ENCODE data around the gene DEPP1. TPM values are rescaled to one million over a fixed set of nuclear protein-coding genes. Genes with fewer than 3 reads are reported as not detected.

DEPP1 gene
- polyA plus RNA-seq, 1 experiment, result 11.9 TPM

DNA sequence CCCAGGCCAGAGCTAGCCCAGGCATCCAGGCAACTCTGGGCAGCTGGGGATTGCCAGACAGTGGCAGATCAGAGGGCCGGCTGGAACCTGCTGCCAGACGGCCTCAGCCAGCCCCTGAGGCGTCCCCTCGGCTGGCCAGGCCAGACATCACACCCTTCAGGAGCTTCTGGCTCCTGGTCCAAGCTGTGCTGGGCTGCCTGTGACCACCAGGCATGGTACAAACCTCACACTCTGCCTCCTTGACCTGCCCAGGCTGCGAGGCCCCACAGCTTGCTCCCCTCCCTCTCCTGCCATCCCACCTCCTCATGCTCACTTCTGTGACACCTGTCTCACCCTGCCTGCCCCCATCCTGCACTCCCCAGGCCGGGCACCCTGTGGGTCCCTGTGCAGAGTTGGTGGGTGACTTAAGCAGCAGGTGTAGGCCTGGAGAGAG, 5.7 kb downstream of the DEPP1 start:
- DNase-seq (ENCODE audit: low read depth), result no peak
- no peaks in the 10 kb centered on the region for H3K27me3 ChIP-seq (ENCODE audit: control insufficient read depth, insufficient read depth, low read length)
- CTCF ChIA-PET, result interaction anchor here (1.0 to 2.2 kb wide), 2 partner anchors 23 to 40 kb away, joined by 3 to 11 read pairs; no protein-coding TSS in a partner anchor
- H3K4me3 ChIP-seq (ENCODE audit: low read depth, low read length), result no peak overlapping the region
- POLR2A ChIA-PET, result interaction anchor here (0.7 kb wide), 1 partner anchor 123 kb away, joined by 4 read pairs; no protein-coding TSS in a partner anchor
- no peaks in the 10 kb centered on the region; the same call in 1 of the 2 replicates for H3K36me3 ChIP-seq (ENCODE audit: control insufficient read depth, insufficient read depth, low read length)
- TF ChIP-seq, protein P1, sequence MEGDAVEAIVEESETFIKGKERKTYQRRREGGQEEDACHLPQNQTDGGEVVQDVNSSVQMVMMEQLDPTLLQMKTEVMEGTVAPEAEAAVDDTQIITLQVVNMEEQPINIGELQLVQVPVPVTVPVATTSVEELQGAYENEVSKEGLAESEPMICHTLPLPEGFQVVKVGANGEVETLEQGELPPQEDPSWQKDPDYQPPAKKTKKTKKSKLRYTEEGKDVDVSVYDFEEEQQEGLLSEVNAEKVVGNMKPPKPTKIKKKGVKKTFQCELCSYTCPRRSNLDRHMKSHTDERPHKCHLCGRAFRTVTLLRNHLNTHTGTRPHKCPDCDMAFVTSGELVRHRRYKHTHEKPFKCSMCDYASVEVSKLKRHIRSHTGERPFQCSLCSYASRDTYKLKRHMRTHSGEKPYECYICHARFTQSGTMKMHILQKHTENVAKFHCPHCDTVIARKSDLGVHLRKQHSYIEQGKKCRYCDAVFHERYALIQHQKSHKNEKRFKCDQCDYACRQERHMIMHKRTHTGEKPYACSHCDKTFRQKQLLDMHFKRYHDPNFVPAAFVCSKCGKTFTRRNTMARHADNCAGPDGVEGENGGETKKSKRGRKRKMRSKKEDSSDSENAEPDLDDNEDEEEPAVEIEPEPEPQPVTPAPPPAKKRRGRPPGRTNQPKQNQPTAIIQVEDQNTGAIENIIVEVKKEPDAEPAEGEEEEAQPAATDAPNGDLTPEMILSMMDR (IDR thresholded peaks at IDR 0.05; ENCODE audit: insufficient read depth, low read depth, low read length), result no peak

DNA sequence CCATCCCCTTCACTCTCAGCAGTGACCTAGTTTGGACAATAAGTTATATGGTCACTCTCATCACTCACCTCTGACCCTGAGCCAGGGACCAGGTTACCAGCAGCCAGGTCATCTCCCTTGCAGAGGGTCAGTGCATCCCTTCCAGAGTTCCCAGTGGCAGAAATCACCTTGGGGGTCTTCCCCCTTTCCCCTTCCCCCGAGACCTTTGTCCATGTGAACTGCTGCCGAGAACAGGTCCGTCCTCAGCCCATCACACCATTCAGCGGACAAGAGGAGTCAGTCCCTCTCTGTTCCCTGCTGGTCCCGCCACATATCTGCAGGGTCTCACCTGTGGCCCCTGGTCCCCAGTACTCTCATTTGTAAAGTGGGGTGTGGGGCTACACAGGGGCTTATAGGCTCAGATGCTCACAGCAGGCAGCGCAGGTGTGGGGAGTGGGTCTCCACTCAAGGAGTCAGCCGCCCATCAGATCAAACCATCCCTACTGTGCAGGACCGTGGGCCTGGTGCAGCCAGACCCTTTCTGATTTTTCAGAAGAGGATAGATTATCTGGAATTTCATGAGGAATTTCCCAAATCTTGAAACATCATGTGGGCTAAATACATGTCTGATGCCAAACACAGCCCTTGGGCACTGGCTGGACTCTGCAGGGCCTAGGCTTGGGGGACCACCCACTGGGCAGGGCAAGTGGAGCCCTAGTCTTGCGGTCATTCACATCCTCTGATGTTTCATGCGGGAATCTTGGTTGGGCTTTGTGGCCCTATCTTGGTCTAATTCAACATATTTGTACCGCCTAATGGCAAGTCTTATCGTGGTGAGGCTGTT, 6.5 kb downstream of the DEPP1 start:
- Histone ChIP-seq H3K36me3 (ENCODE audit: control insufficient read depth, insufficient read depth, low read length) (no peaks in the 10 kb centered on the region; the same call in 1 of the 2 replicates), H3K27me3 (ENCODE audit: control insufficient read depth, insufficient read depth, low read length) (no peaks in the 10 kb centered on the region), H3K4me3 (ENCODE audit: low read depth, low read length) (no peak overlapping the region)
- DNase-seq (ENCODE audit: low read depth), result no peak
- CTCF ChIA-PET, result interaction anchor here (0.9 kb wide), 1 partner anchor 39 kb away, joined by 4 read pairs; no protein-coding TSS in a partner anchor
- TF ChIP-seq, protein P1 (IDR thresholded peaks at IDR 0.05; ENCODE audit: insufficient read depth, low read depth, low read length), result no peak
- POLR2A ChIA-PET, result interaction anchor here (0.7 kb wide), 1 partner anchor 122 kb away, joined by 4 read pairs; no protein-coding TSS in a partner anchor

DNA sequence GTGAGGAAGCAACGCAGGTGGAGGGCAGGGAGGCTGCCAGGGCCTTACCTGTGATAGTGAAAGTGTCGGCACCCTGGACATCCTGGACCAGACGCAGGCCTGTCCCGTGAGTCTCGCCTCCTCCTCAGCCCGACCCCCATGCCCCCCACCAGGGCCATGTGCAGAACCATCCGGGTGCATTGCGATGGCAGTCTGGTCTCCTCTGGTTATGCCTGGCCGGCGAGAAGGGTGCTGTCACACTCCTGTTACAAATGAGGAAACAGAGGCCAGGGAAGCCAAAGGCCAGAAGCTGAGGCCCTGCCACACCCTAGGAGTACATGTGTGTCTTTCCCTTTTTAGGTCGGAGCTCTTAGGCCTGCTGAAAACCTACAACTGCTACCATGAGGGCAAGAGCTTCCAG, 7.2 kb downstream of the DEPP1 start:
- ChIA-PET CTCF (interaction anchor here (0.9 kb wide), 1 partner anchor 39 kb away, joined by 4 read pairs; no protein-coding TSS in a partner anchor), POLR2A (no interaction called here)
- H3K36me3 ChIP-seq (ENCODE audit: control insufficient read depth, insufficient read depth, low read length), result no peaks in the 10 kb centered on the region; the same call in 1 of the 2 replicates
- TF ChIP-seq, protein P1 (IDR thresholded peaks at IDR 0.05; ENCODE audit: insufficient read depth, low read depth, low read length), result no peak
- no peak for DNase-seq (ENCODE audit: low read depth)
- no peak overlapping the region for H3K4me3 ChIP-seq (ENCODE audit: low read depth, low read length)
- no peaks in the 10 kb centered on the region for H3K27me3 ChIP-seq (ENCODE audit: control insufficient read depth, insufficient read depth, low read length)

DNA sequence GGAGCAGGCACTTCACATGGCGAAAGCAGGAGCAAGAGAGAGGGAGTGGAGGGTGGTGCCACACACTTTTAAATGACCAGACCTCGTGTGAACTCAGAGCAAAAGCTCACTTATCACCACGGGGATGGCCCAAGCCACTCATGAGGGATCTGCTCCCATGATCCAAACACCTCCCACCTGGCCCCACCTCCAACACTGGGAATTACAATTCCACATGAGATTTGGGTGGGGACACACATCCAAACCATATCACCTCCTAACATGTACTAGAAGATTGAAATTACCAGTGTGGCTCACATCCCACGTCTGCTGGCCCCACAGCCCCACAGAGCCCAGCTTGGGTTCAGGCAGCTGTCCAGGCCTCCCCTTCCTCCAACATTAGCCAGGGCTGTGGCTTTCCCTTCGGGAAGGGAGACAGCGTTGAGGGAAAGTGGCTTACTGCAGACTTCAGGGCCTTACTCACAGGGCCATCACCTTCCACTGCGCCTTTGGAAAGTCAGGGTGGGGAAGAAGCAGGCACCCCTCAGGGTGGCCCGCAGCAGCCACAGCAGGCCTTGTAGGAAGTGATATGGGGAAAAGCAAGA, 7.7 kb downstream of the DEPP1 start:
- ChIA-PET CTCF (interaction anchor here (0.9 kb wide), 1 partner anchor 38 kb away, joined by 4 read pairs; no protein-coding TSS in a partner anchor), POLR2A (no interaction called here)
- Histone ChIP-seq H3K27me3 (ENCODE audit: control insufficient read depth, insufficient read depth, low read length) (no peaks in the 10 kb centered on the region), H3K4me3 (ENCODE audit: low read depth, low read length) (no peak overlapping the region), H3K36me3 (ENCODE audit: control insufficient read depth, insufficient read depth, low read length) (no peaks in the 10 kb centered on the region; the same call in 1 of the 2 replicates)
- TF ChIP-seq, protein P1 (IDR thresholded peaks at IDR 0.05; ENCODE audit: insufficient read depth, low read depth, low read length), result no peak
- no peak for DNase-seq (ENCODE audit: low read depth)

DNA sequence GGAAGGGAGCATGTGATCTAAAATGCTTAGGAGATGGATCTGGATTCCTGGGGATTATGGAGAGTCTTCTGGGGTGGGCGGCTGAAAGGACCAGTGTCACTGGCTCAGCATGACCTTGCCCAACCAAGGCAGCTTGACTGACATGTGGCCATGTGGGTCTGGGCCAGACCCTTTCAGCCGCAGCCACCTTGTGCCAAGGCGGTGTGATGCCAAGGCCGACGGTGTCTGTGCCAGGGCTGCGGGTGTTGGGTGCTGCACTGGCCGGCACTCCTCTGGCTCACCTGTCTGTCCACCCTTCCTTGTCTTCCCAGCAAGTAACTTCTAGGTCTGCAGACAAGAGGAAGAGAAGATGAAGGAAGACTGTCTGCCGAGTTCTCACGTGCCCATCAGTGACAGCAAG, 8.8 kb downstream of the DEPP1 start:
- Histone ChIP-seq H3K4me3 (ENCODE audit: low read depth, low read length) (no peak overlapping the region), H3K36me3 (ENCODE audit: control insufficient read depth, insufficient read depth, low read length) (no peaks in the 10 kb centered on the region; the same call in 1 of the 2 replicates), H3K27me3 (ENCODE audit: control insufficient read depth, insufficient read depth, low read length) (no peaks in the 10 kb centered on the region)
- TF ChIP-seq, protein P1 (IDR thresholded peaks at IDR 0.05; ENCODE audit: insufficient read depth, low read depth, low read length), result no peak
- ChIA-PET CTCF (interaction anchor here (9.8 kb wide), 1 partner anchor 35 kb away, joined by 87 read pairs; no protein-coding TSS in a partner anchor), POLR2A (no interaction called here)
- no peak for DNase-seq (ENCODE audit: low read depth)
